Rectal smooth muscle tissue (tissue), 1 donor: ENCODE measurements around the gene SLCO2A1.

Experiments
- H3K27ac ChIP-seq: one replicate; pipeline ENCODE4 v1.7.0; 2013; ENCODE audit warnings: low read depth, low read length, inconsistent platforms
- H3K27me3 ChIP-seq: one replicate; pipeline ENCODE4 v1.7.0; 2013; ENCODE audit warnings: low read length; ENCODE audit not compliant: control insufficient read depth, insufficient read depth
- H3K36me3 ChIP-seq: one replicate; pipeline ENCODE4 v1.7.0; 2013; ENCODE audit warnings: low read length; ENCODE audit not compliant: control insufficient read depth, insufficient read depth
- H3K4me1 ChIP-seq: one replicate; pipeline ENCODE4 v1.7.0; 2013; ENCODE audit warnings: low read length; ENCODE audit not compliant: control insufficient read depth, insufficient read depth
- H3K4me3 ChIP-seq: one replicate; pipeline ENCODE4 v1.7.0; 2013; ENCODE audit warnings: low read length
- H3K9ac ChIP-seq: one replicate; pipeline ENCODE4 v1.7.0; 2013; ENCODE audit warnings: low read length

Gene SLCO2A1

GRCh38 chr3:133895208-133896001 lies 134.3 kb downstream of the SLCO2A1 start, which contains the start of gene RAB6B:
Gene RAB6B, minus strand, starts transcription at chr3:133895882. Its CDS starts 416 bp downstream, at chr3:133895466.
- H3K27me3 ChIP-seq = no peaks in the 10 kb centered on the region
- H3K27ac ChIP-seq = no peak within 1 kb of the TSS
- no peaks in the 10 kb centered on the region for H3K36me3 ChIP-seq
- H3K4me3 ChIP-seq = peak within 1 kb of the TSS; percentile 69
- peak within 1 kb of the TSS; percentile 53 for H3K9ac ChIP-seq
- no peaks in the 10 kb centered on the region for H3K4me1 ChIP-seq

GRCh38 chr3:133894353-133895207 lies 135.1 kb downstream of the SLCO2A1 start:
- Histone ChIP-seq H3K27ac (no peak overlapping the region), H3K4me3 (peak overlapping the region; percentile 62), H3K27me3 (no peaks in the 10 kb centered on the region), H3K4me1 (no peaks in the 10 kb centered on the region), H3K36me3 (no peaks in the 10 kb centered on the region), H3K9ac (no peak overlapping the region)

- Histone ChIP-seq H3K27ac (no peak overlapping the region), H3K9ac (no peak overlapping the region)
Observed at GRCh38 chr3:133893683-133894352, 135.9 kb downstream of the SLCO2A1 start.

GRCh38 chr3:133892541-133893231 lies 137.0 kb downstream of the SLCO2A1 start:
- no peak overlapping the region for H3K9ac ChIP-seq
- H3K27me3 ChIP-seq = no peaks in the 10 kb centered on the region
- H3K4me3 ChIP-seq = no peak overlapping the region
- no peaks in the 10 kb centered on the region for H3K36me3 ChIP-seq
- H3K4me1 ChIP-seq = no peaks in the 10 kb centered on the region
- no peak overlapping the region for H3K27ac ChIP-seq

More at GRCh38 chr3:133893683-133894352, 135.9 kb downstream of the SLCO2A1 start:
- no peaks in the 10 kb centered on the region for H3K4me1 ChIP-seq
- no peak overlapping the region for H3K4me3 ChIP-seq
- no peaks in the 10 kb centered on the region for H3K27me3 ChIP-seq
- no peaks in the 10 kb centered on the region for H3K36me3 ChIP-seq

GRCh38 chr3:133891662-133892378 lies 137.9 kb downstream of the SLCO2A1 start:
- Histone ChIP-seq H3K4me1 (no peaks in the 10 kb centered on the region), H3K36me3 (no peaks in the 10 kb centered on the region), H3K4me3 (no peak overlapping the region), H3K27me3 (no peaks in the 10 kb centered on the region), H3K27ac (no peak overlapping the region), H3K9ac (no peak overlapping the region)

GRCh38 chr3:133890972-133891644 lies 138.6 kb downstream of the SLCO2A1 start:
- H3K9ac ChIP-seq = no peak overlapping the region
- H3K36me3 ChIP-seq = no peaks in the 10 kb centered on the region
- no peak overlapping the region for H3K27ac ChIP-seq
- no peaks in the 10 kb centered on the region for H3K27me3 ChIP-seq
- H3K4me3 ChIP-seq = no peak overlapping the region
- no peaks in the 10 kb centered on the region for H3K4me1 ChIP-seq

- Histone ChIP-seq H3K27me3 (no peaks in the 10 kb centered on the region), H3K9ac (no peak overlapping the region), H3K4me1 (no peaks in the 10 kb centered on the region), H3K27ac (no peak overlapping the region), H3K36me3 (no peaks in the 10 kb centered on the region), H3K4me3 (no peak overlapping the region)
Observed at GRCh38 chr3:133890037-133890436, 139.7 kb downstream of the SLCO2A1 start.

- H3K27me3 ChIP-seq = no peaks in the 10 kb centered on the region
- H3K27ac ChIP-seq = no peak overlapping the region
- H3K9ac ChIP-seq = no peak overlapping the region
- no peaks in the 10 kb centered on the region for H3K4me1 ChIP-seq
- no peak overlapping the region for H3K4me3 ChIP-seq
- no peaks in the 10 kb centered on the region for H3K36me3 ChIP-seq
Observed at GRCh38 chr3:133888726-133889340, 140.9 kb downstream of the SLCO2A1 start.

- H3K9ac ChIP-seq = no peak overlapping the region
- H3K4me1 ChIP-seq = no peaks in the 10 kb centered on the region
Observed at GRCh38 chr3:133887803-133888703, 141.7 kb downstream of the SLCO2A1 start.

GRCh38 chr3:133887074-133887802 lies 142.5 kb downstream of the SLCO2A1 start:
- no peak overlapping the region for H3K9ac ChIP-seq
- H3K27me3 ChIP-seq = peaks cover 2% of the 10 kb centered on the region
- no peak overlapping the region for H3K27ac ChIP-seq
- H3K4me1 ChIP-seq = no peaks in the 10 kb centered on the region
- H3K4me3 ChIP-seq = no peak overlapping the region
- no peaks in the 10 kb centered on the region for H3K36me3 ChIP-seq

More at GRCh38 chr3:133887803-133888703, 141.7 kb downstream of the SLCO2A1 start:
- no peak overlapping the region for H3K27ac ChIP-seq
- H3K36me3 ChIP-seq = no peaks in the 10 kb centered on the region
- no peaks in the 10 kb centered on the region for H3K27me3 ChIP-seq
- no peak overlapping the region for H3K4me3 ChIP-seq
